Uterus (tissue), 4 donors: ENCODE measurements around the gene WNT2B. TPM values are rescaled to one million over a fixed set of nuclear protein-coding genes. Genes with fewer than 3 reads are reported as not detected.

Experiments used
- DNase-seq, 2 donors: peaks; one replicate each; pipeline ENCODE4 v3.0.0-alpha.2; 2019 to 2020
- H3K27ac ChIP-seq, 2 donors: fragments of 200-600 bp; sonication (generic); 1 replicate in 1 of 2; 2 replicates in 1 of 2; pipeline ENCODE4 v1.5.1; 2016 to 2018
- H3K27me3 ChIP-seq, 2 donors: fragments of 200-600 bp; sonication (generic); one replicate each; pipeline ENCODE4 v1.5.1; 2018 to 2019; ENCODE audit warnings: control low read depth in 1 of 2
- H3K36me3 ChIP-seq, 2 donors: fragments of 200-600 bp; sonication (generic); one replicate each; pipeline ENCODE4 v1.5.1; 2019; ENCODE audit warnings: control low read depth in 1 of 2
- H3K4me1 ChIP-seq, 2 donors: fragments of 200-600 bp; sonication (generic); one replicate each; pipeline ENCODE4 v1.5.1; 2018 to 2019; ENCODE audit warnings: control low read depth in 1 of 2
- H3K4me3 ChIP-seq, 2 donors: fragments of 200-600 bp; sonication (generic); 1 replicate in 1 of 2; 2 replicates in 1 of 2; pipeline ENCODE4 v1.5.1; 2018 to 2019; ENCODE audit warnings: mild to moderate bottlenecking in 1 of 2
- H3K9me3 ChIP-seq, 2 donors: fragments of 200-600 bp; sonication (generic); one replicate each; pipeline ENCODE4 v1.5.1; 2019; ENCODE audit warnings: control low read depth in 1 of 2
- POLR2A ChIP-seq, 2 donors: fragments of 450-650 bp; IDR thresholded peaks; one replicate each; pipeline ENCODE4 v1.6.1; 2016; ENCODE audit warnings: antibody characterized with exemption in 2 of 2, mild to moderate bottlenecking in 1 of 2, moderate library complexity in 1 of 2
- intact Hi-C: fragments of 100-400 bp; cut with DNase I; formaldehyde crosslinking; loops from one replicate; pipeline ENCODE4 v1.15.1; 2023; ENCODE audit warnings: low total_unique reads
- total RNA-seq, 4 donors: library from RNA; depleted of rRNA in 3 of 4; stranded (reverse); fragments of >200 nt in 3 of 4; gene quantifications; one replicate each; pipeline versions ENCODE4 v1.1.0 to v1.2.4, GENCODE V29; 2014 to 2023
- TF ChIP-seq, protein P1 (sequence below), 4 experiments: fragments of 200-600 bp in 2 of 4; fragments of 450-650 bp in 2 of 4; sonication (generic) in 2 of 4; IDR thresholded peaks; one replicate each; pipeline ENCODE4 v1.5.1; 2016 to 2019; ENCODE audit warnings: antibody characterized with exemption in 4 of 4, mild to moderate bottlenecking in 2 of 4, moderate library complexity in 1 of 4
- donor health status: DM: yes; HTN: yes; CAD: no.

WNT2B gene
- total RNA-seq, 4 donors from 2014 or later: 0.59 to 45.3 (median 9.1) TPM

DNA sequence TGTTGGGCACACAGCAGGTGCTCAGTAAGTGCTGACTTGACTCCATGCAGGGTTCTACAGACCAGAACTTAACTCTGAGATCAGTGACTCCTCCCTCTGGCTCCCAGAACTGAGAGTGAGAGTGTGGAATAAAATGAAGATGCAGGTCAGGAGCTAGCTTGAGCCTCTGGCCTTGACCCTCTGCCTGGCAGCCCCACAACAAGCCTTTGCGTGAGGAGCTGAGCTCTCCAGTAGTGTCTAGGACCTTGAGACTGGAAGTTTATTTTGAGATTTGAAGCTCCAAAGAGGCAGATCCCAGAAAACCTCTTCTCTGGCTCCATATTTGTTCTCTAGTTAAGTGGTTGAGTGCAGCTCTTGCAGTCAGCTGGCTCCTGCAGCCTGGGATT, 3.4 kb upstream of the WNT2B start:
- H3K4me1 ChIP-seq: no peaks in the 10 kb centered on the region
- no peak for TF ChIP-seq POLR2A (IDR thresholded peaks at IDR 0.05)
- TF ChIP-seq, protein P1, sequence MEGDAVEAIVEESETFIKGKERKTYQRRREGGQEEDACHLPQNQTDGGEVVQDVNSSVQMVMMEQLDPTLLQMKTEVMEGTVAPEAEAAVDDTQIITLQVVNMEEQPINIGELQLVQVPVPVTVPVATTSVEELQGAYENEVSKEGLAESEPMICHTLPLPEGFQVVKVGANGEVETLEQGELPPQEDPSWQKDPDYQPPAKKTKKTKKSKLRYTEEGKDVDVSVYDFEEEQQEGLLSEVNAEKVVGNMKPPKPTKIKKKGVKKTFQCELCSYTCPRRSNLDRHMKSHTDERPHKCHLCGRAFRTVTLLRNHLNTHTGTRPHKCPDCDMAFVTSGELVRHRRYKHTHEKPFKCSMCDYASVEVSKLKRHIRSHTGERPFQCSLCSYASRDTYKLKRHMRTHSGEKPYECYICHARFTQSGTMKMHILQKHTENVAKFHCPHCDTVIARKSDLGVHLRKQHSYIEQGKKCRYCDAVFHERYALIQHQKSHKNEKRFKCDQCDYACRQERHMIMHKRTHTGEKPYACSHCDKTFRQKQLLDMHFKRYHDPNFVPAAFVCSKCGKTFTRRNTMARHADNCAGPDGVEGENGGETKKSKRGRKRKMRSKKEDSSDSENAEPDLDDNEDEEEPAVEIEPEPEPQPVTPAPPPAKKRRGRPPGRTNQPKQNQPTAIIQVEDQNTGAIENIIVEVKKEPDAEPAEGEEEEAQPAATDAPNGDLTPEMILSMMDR (IDR thresholded peaks at IDR 0.05): no peak
- H3K27me3 ChIP-seq: no peaks in the 10 kb centered on the region
- DNase-seq: no peak
- no peak overlapping the region for H3K4me3 ChIP-seq
- H3K27ac ChIP-seq: no peak overlapping the region
- H3K36me3 ChIP-seq: no peaks in the 10 kb centered on the region
- intact Hi-C loops: no loop called here
- no peaks in the 10 kb centered on the region for H3K9me3 ChIP-seq

DNA sequence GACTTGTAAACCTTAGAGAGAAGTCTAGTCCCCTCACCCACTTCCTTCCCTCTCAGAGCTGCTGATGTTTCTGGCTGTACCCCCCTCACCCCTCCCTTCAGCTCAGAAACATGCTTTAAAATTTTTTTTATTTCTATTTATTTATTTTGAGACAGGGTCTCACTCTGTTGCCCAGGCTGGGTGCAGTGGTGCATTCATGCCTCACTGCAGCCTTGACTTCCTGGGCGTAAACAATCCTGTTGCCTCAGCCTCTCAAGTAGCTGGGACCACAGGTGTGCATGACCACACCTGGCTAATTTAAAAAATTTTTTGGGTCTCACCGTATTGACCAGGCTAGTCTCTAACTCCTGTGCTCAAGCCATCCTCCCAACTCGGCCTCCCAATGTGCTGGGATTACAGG, 2.9 kb upstream of the WNT2B start:
- no peak overlapping the region for H3K27ac ChIP-seq
- no peaks in the 10 kb centered on the region for H3K9me3 ChIP-seq
- TF ChIP-seq, protein P1 (IDR thresholded peaks at IDR 0.05): no peak
- TF ChIP-seq POLR2A (IDR thresholded peaks at IDR 0.05): no peak
- no peaks in the 10 kb centered on the region for H3K4me1 ChIP-seq
- no peak for DNase-seq
- no peaks in the 10 kb centered on the region for H3K36me3 ChIP-seq
- H3K27me3 ChIP-seq: no peaks in the 10 kb centered on the region
- intact Hi-C loops: no loop called here
- no peak overlapping the region for H3K4me3 ChIP-seq

DNA sequence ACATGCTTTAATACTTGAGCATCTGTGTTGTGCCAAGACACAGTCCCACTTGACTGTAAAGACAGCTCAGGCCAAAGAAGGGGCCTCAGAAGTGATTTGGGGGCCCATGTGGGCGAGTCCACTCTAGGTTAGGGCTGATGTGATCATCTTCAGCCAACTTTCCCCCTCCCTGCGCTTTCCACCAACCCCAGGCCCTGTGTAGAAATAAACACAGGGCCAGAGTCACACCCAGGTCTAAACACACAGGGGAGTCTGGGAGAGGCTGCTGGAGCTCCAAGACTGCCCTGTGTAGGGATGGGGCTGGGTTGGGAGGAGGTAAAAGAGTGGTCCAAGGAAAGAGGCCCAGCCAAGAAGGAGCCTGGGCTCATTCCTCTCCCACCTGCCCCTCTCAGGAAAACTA, 2.5 kb upstream of the WNT2B start:
- DNase-seq: no peak
- Histone ChIP-seq H3K27me3 (no peaks in the 10 kb centered on the region), H3K4me3 (no peak overlapping the region), H3K36me3 (no peaks in the 10 kb centered on the region), H3K4me1 (no peaks in the 10 kb centered on the region), H3K27ac (no peak overlapping the region), H3K9me3 (no peaks in the 10 kb centered on the region)
- TF ChIP-seq, protein P1 (IDR thresholded peaks at IDR 0.05): no peak
- no peak for TF ChIP-seq POLR2A (IDR thresholded peaks at IDR 0.05)
- intact Hi-C loops: no loop called here

DNA sequence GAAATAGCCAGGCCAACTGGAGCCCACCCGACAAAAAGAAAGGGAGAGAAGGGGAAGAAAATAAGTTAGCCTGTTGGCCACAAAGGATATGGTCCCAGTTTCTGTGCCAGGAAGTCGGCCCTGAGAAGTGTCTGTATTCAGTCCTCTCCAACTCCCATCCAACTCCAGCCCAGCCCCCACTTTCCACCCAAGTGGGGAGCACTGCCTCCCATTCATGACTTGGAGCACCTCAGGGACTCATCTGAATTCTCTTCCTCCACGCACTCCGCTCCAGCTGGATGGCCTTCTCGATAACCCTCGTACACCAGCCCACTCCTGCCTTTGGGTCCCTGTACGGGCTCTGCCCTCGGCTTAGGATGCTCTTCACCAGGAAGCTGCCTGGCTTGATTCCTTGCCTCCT, 2.0 kb upstream of the WNT2B start:
- TF ChIP-seq, protein P1 (IDR thresholded peaks at IDR 0.05): no peak
- no peak for TF ChIP-seq POLR2A (IDR thresholded peaks at IDR 0.05)
- Histone ChIP-seq H3K9me3 (no peaks in the 10 kb centered on the region), H3K27me3 (no peaks in the 10 kb centered on the region), H3K36me3 (no peaks in the 10 kb centered on the region), H3K27ac (no peak overlapping the region), H3K4me3 (no peak overlapping the region), H3K4me1 (no peaks in the 10 kb centered on the region)
- no peak for DNase-seq
- intact Hi-C loops: no loop called here

DNA sequence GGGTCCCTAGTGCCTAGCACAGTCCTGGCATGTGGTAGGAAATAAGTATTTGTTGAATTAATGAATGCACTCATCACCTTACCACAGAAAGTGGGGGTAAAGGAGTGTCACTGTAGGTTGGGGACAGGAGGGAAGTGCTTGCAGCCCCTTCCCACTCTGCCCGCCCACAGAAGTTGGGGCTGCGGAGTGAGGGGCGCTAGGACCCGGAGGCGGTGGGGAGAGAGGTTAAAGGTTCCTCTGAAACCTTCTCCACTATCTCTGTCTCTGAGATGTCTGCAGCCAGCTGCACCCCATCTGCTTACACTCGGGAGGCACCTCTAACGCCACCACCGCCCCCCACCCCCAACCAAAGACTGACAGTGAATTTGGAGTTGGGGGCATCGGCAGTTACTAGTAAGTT, 1.4 kb upstream of the WNT2B start:
- DNase-seq: no peak
- no peaks in the 10 kb centered on the region for H3K27me3 ChIP-seq
- H3K36me3 ChIP-seq: no peaks in the 10 kb centered on the region
- no peaks in the 10 kb centered on the region for H3K4me1 ChIP-seq
- no peaks in the 10 kb centered on the region for H3K9me3 ChIP-seq
- H3K4me3 ChIP-seq: peak overlapping the region in 1 of 2 donors; percentile 50
- intact Hi-C loops: no loop called here
- H3K27ac ChIP-seq: no peak overlapping the region
- TF ChIP-seq POLR2A (IDR thresholded peaks at IDR 0.05): no peak
- TF ChIP-seq, protein P1 (IDR thresholded peaks at IDR 0.05): no peak
